Caco-2 (cell line): ENCODE results near the gene SARS2. TPM values are rescaled to one million over a fixed set of nuclear protein-coding genes. Genes with fewer than 3 reads are reported as not detected.

ENCODE experiments used
- BruUV-seq: library from RNA; stranded (reverse); fragments of 400-500 nt; replicated peaks from 2 replicates; lab custom pipeline; 2021; lab: Mats Ljungman, UMichigan
- CTCF ChIA-PET: fragments of 300-600 bp; sonication (Branson Sonifier 250); formaldehyde crosslinking; loops from one replicate; lab custom pipeline; 2022; ENCODE audit warnings: antibody characterized with exemption; lab: Charles Lee
- POLR2A ChIA-PET: fragments of 300-600 bp; sonication (Branson Sonifier 250); formaldehyde crosslinking; loops from one replicate; lab custom pipeline; 2022; ENCODE audit warnings: antibody characterized with exemption; lab: Charles Lee
- DNase-seq, 2 experiments: peaks; one replicate each; pipeline versions ENCODE4 v3.0.0 to v3.0.0-alpha.2; 2020 to 2022
- H3K27me3 ChIP-seq: replicated peaks from 2 replicates; pipeline ENCODE4 v1.6.0; 2011; ENCODE audit warnings: low read length; ENCODE audit not compliant: control insufficient read depth, insufficient read depth
- H3K36me3 ChIP-seq: 2 replicates; pipeline ENCODE4 v1.5.1; 2011; ENCODE audit warnings: low read length; ENCODE audit not compliant: control insufficient read depth, insufficient read depth
- H3K4me1 ChIP-seq: fragments of 250-450 bp; sonication (Bioruptor Pico); 2 replicates; pipeline ENCODE4 v1.5.1; 2020; ENCODE audit warnings: mild to moderate bottlenecking
- H3K4me3 ChIP-seq: 2 replicates; pipeline ENCODE4 v1.5.1; 2011; ENCODE audit warnings: low read depth, mild to moderate bottlenecking, control low read depth, low read length
- H3K9me3 ChIP-seq: fragments of 250-450 bp; sonication (Bioruptor Pico); 2 replicates; pipeline ENCODE4 v1.5.1; 2020; ENCODE audit warnings: mild to moderate bottlenecking, moderate library complexity
- H3K27ac Mint-ChIP-seq: one replicate; pipeline ENCODE4 v1.8.0; 2022; ENCODE audit warnings: mixed read lengths; ENCODE audit not compliant: unreplicated experiment
- H3K27me3 Mint-ChIP-seq: one replicate; pipeline ENCODE4 v1.8.0; 2022; ENCODE audit warnings: mixed read lengths; ENCODE audit not compliant: insufficient read depth, unreplicated experiment
- H3K36me3 Mint-ChIP-seq: one replicate; pipeline ENCODE4 v1.8.0; 2022; ENCODE audit warnings: mild to moderate bottlenecking, mixed read lengths; ENCODE audit not compliant: insufficient read depth, unreplicated experiment
- H3K4me1 Mint-ChIP-seq: one replicate; pipeline ENCODE4 v1.8.0; 2022; ENCODE audit warnings: low read depth, mixed read lengths; ENCODE audit not compliant: unreplicated experiment
- H3K4me3 Mint-ChIP-seq: one replicate; pipeline ENCODE4 v1.8.0; 2022; ENCODE audit warnings: mild to moderate bottlenecking, moderate library complexity, mixed read lengths; ENCODE audit not compliant: unreplicated experiment
- H3K9me3 Mint-ChIP-seq: one replicate; pipeline ENCODE4 v1.8.0; 2022; ENCODE audit warnings: mixed read lengths; ENCODE audit not compliant: unreplicated experiment
- CTCF ChIP-seq, 2 experiments: fragments of 200-600 bp in 1 of 2; IDR thresholded peaks; 1 replicate in 1 of 2; 2 replicates in 1 of 2; pipeline versions ENCODE4 v1.5.1 to v1.8.0; 2011 to 2022; ENCODE audit warnings: antibody characterized with exemption in 1 of 2, control low read depth in 1 of 2, inconsistent platforms in 1 of 2, low read depth in 1 of 2, low read length in 1 of 2, mild to moderate bottlenecking in 1 of 2, moderate library complexity in 1 of 2; ENCODE audit not compliant: insufficient read depth in 1 of 2, severe bottlenecking in 1 of 2, unreplicated experiment in 1 of 2
- intact Hi-C: fragments of 100-400 bp; cut with micrococcal nuclease; formaldehyde crosslinking; loops from one replicate; pipeline ENCODE4 v1.10.0; 2022; ENCODE audit not compliant: unreplicated experiment
- total RNA-seq: library from RNA; stranded (reverse); gene quantifications from 2 replicates; pipeline ENCODE4 v1.2.3, GENCODE V29; 2022

Gene SARS2
- total RNA-seq, 1 experiment from 2014 or later = 66.6 TPM

- ChIA-PET POLR2A (interaction anchor here (1.5 kb wide), 1 partner anchor 9 kb away, joined by 4 read pairs; the partner anchor contains the start of genes MRPS12 and SARS2), CTCF (interaction anchor here (1.2 to 2.0 kb wide), 2 partner anchors 10 to 462 kb away, joined by 3 to 11 read pairs; partner anchors contain the start of genes MRPS12 and SARS2)
- BruUV-seq = no TSS peak
- Mint-ChIP-seq H3K9me3 (no peaks in the 10 kb centered on the region), H3K4me1 (no peaks in the 10 kb centered on the region), H3K27ac (no peak overlapping the region), H3K36me3 (peaks cover 23% of the 10 kb centered on the region), H3K4me3 (no peak overlapping the region), H3K27me3 (no peaks in the 10 kb centered on the region)
- intact Hi-C loops = no loop called here
- H3K9me3 ChIP-seq = peaks cover 9% of the 10 kb centered on the region
- no peak overlapping the region for H3K4me3 ChIP-seq
- no peak for TF ChIP-seq CTCF (IDR thresholded peaks at IDR 0.05; ENCODE audit: insufficient read depth in 1 of 2, low read depth in 1 of 2, low read length in 1 of 2, severe bottlenecking in 1 of 2, unreplicated experiment in 1 of 2)
- no peak for DNase-seq
- peaks cover 1% of the 10 kb centered on the region; the same call in 1 of the 2 replicates for H3K36me3 ChIP-seq
- no peaks in the 10 kb centered on the region for H3K27me3 ChIP-seq
- no peaks in the 10 kb centered on the region for H3K4me1 ChIP-seq
These were observed 9.4 kb upstream of the SARS2 start for GRCh38 chr19:38939957-38940356.

DNA sequence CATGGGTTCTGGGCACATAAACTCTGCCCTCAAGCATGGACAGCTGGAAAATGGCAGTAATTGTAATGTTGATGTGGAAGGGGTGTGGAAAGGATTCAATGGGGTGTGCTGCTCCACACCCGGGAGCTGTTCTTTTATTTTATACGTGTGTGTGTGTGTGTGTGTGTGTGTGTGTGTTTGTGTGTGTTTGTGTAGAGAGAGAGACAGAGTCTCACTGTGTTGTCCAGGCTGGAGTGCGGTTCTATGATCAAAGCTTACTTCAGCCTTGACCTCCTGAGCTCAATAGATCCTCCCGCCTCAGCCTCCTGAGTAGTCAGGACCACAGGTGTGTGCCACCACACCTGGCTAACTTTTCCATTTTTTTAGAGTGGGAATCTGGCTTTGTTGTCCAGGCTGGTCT, 3.0 kb upstream of the SARS2 start:
- CTCF ChIA-PET = no interaction called here

More for the DNA sequence above, 3.0 kb upstream of the SARS2 start:
- H3K36me3 ChIP-seq = peaks cover 7% of the 10 kb centered on the region
- H3K27me3 ChIP-seq = no peaks in the 10 kb centered on the region
- H3K9me3 ChIP-seq = peaks cover 24% of the 10 kb centered on the region
- H3K27me3 Mint-ChIP-seq = no peaks in the 10 kb centered on the region
- H3K4me3 ChIP-seq = no peak overlapping the region
- intact Hi-C loops = no loop called here
- no TSS peak for BruUV-seq
- TF ChIP-seq CTCF (IDR thresholded peaks at IDR 0.05; ENCODE audit: insufficient read depth in 1 of 2, low read depth in 1 of 2, low read length in 1 of 2, severe bottlenecking in 1 of 2, unreplicated experiment in 1 of 2) = no peak
- no peak overlapping the region for H3K4me3 Mint-ChIP-seq
- no peaks in the 10 kb centered on the region for H3K4me1 Mint-ChIP-seq
- H3K27ac Mint-ChIP-seq = no peak overlapping the region
- no peak for DNase-seq
- peaks cover 10% of the 10 kb centered on the region for H3K9me3 Mint-ChIP-seq
- POLR2A ChIA-PET = no interaction called here
- H3K4me1 ChIP-seq = 0 out of 2 replicates have a peak, but pooled peaks cover 5% of the 10 kb centered on the region
- peaks cover 55% of the 10 kb centered on the region for H3K36me3 Mint-ChIP-seq
